ENCODE results near the gene ZNF414. TPM values are rescaled to one million over a fixed set of nuclear protein-coding genes. Genes with fewer than 3 reads are reported as not detected.

Gene ZNF414
- total and polyA plus RNA-seq, 10 of the 15 experiments (the other 5 are each of a cell fraction or from before 2014, with no cell fraction given): 0.16 to 23.7 (median 5.3) TPM; not detected in 1

DNA sequence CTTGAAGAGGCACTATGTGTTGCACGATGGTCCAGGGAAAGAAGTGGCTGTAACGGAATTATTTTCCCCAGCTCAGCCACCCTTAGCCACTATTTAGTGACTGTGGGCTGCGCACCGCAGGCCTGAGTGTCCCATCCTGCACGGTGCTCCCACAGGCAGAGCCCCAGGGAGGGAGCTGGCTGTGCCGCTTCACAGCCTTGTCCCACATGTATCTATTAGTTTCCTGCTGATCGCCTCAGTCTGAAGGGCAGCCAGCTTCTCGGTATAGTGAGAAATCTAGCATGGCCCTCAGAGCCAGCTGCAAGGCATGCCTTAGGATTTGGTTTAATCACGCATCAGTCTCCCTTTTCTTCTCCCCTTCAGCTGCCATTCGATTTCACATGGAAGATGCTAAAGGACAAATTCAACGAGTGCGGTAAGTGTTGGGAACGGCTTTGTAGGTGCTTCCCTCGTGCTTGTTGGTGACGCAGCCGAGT is 27.3 kb downstream of the ZNF414 start:
- no peak for DNase-seq (ENCODE audit: low read depth, low spot score)
- Histone ChIP-seq H2AFZ (ENCODE audit: control insufficient read depth, low read depth, low read length) (no peak overlapping the region), H3K27ac (ENCODE audit: control insufficient read depth, insufficient read depth) (no peak overlapping the region), H3K4me2 (ENCODE audit: control insufficient read depth, insufficient read depth) (no peak overlapping the region), H3K9ac (ENCODE audit: control insufficient read depth, insufficient read depth, low read length) (no peak overlapping the region), H3K36me3 (ENCODE audit: control insufficient read depth in 2 of 2, insufficient read depth in 2 of 2, low read length in 1 of 2) (peaks cover 42 to 53% of the 10 kb centered on the region in 2 experiments), H3K4me3 (no peak overlapping the region), H3K9me3 (replicated peaks; ENCODE audit: control insufficient read depth, insufficient read depth, low read length) (no peaks in the 10 kb centered on the region), H4K20me1 (ENCODE audit: control insufficient read depth, insufficient read depth) (no peaks in the 10 kb centered on the region; the same call in 1 of the 2 replicates), H3K79me2 (ENCODE audit: control insufficient read depth, insufficient read depth, low read length) (peaks cover 2% of the 10 kb centered on the region), H3K4me1 (ENCODE audit: control insufficient read depth, insufficient read depth, low read length) (peaks cover 7% of the 10 kb centered on the region), H3K27me3 (replicated peaks in 1 of 2; ENCODE audit: control insufficient read depth in 2 of 2, insufficient read depth in 2 of 2, low read length in 1 of 2) (no peaks in the 10 kb centered on the region)
- BruUV-seq (replicated peaks): no TSS peak
- FAIRE-seq: no peak
- CTCF ChIA-PET: interaction anchor here (0.8 kb wide), 1 partner anchor 8 kb away, joined by 3 read pairs; no protein-coding TSS in a partner anchor
- WGBS (ENCODE audit: insufficient coverage, insufficient replicate concordance, low lambda C conversion rate, missing lambda C conversion rate): 87% methylated on average over 16 of the region's 16 CpGs
- intact Hi-C loops (cut with micrococcal nuclease; ENCODE audit: unreplicated experiment): no loop called here
- SMC1A ChIA-PET (ENCODE audit: uncharacterized antibody, unreplicated experiment): interaction anchor here (0.8 kb wide), 1 partner anchor 73 kb away, joined by 3 read pairs; the partner anchor contains the start of gene MARCHF2
- POLR2A ChIA-PET: interaction anchor here (1.5 kb wide), 1 partner anchor 19 kb away, joined by 3 read pairs; no protein-coding TSS in a partner anchor
- in situ Hi-C loops (cut with MboI): no loop called here
- RAD21 ChIA-PET (ENCODE audit: unreplicated experiment): no interaction called here
- ATAC-seq: no peak
- no peak for TF ChIP-seq DPF2 (IDR thresholded peaks at IDR 0.05)
- no peak for TF ChIP-seq CREM (IDR thresholded peaks at IDR 0.05; ENCODE audit: low read depth)
- no peak for TF ChIP-seq CHD4 (IDR thresholded peaks at IDR 0.05)
- TF ChIP-seq, protein P1, sequence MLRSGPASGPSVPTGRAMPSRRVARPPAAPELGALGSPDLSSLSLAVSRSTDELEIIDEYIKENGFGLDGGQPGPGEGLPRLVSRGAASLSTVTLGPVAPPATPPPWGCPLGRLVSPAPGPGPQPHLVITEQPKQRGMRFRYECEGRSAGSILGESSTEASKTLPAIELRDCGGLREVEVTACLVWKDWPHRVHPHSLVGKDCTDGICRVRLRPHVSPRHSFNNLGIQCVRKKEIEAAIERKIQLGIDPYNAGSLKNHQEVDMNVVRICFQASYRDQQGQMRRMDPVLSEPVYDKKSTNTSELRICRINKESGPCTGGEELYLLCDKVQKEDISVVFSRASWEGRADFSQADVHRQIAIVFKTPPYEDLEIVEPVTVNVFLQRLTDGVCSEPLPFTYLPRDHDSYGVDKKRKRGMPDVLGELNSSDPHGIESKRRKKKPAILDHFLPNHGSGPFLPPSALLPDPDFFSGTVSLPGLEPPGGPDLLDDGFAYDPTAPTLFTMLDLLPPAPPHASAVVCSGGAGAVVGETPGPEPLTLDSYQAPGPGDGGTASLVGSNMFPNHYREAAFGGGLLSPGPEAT (IDR thresholded peaks at IDR 0.05; ENCODE audit: low read depth): no peak
- TF ChIP-seq CBX3 (IDR thresholded peaks at IDR 0.05; ENCODE audit: borderline replicate concordance, low read depth): no peak
- TF ChIP-seq, protein P2, sequence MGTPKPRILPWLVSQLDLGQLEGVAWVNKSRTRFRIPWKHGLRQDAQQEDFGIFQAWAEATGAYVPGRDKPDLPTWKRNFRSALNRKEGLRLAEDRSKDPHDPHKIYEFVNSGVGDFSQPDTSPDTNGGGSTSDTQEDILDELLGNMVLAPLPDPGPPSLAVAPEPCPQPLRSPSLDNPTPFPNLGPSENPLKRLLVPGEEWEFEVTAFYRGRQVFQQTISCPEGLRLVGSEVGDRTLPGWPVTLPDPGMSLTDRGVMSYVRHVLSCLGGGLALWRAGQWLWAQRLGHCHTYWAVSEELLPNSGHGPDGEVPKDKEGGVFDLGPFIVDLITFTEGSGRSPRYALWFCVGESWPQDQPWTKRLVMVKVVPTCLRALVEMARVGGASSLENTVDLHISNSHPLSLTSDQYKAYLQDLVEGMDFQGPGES (IDR thresholded peaks at IDR 0.05): no peak
- no peak for TF ChIP-seq TAF1 (IDR thresholded peaks at IDR 0.05; ENCODE audit: borderline replicate concordance, low read depth, low read length)
- no peak for TF ChIP-seq IKZF2 (IDR thresholded peaks at IDR 0.05)

All from GM12878 (cell line).